T47D (cell line): Measurements from ENCODE around the gene DACT2.
"Not testable (repeated sequence)": the region's sequence is repeated elsewhere in the genome, so short reads cannot be mapped to it uniquely, and the experiment has no call there.

Source experiments
- DNase-seq, 2 experiments: peaks; one replicate each; pipeline versions ENCODE4 v3.0.0 to v3.0.0-alpha.2; 2011 to 2012; ENCODE audit warnings: low read depth in 1 of 2, low spot score in 1 of 2
- JUND ChIP-seq: IDR thresholded peaks from 2 replicates; pipeline ENCODE4 v1.6.1; 2012; ENCODE audit warnings: low read depth
- in situ Hi-C: cut with HindIII; loops from 2 replicates; pipeline ENCODE4 v1.10.0; 2016; ENCODE audit warnings: low sequenced_read_pairs, low pct_unique_long_range_greater_than_20kb

Gene DACT2

DNA sequence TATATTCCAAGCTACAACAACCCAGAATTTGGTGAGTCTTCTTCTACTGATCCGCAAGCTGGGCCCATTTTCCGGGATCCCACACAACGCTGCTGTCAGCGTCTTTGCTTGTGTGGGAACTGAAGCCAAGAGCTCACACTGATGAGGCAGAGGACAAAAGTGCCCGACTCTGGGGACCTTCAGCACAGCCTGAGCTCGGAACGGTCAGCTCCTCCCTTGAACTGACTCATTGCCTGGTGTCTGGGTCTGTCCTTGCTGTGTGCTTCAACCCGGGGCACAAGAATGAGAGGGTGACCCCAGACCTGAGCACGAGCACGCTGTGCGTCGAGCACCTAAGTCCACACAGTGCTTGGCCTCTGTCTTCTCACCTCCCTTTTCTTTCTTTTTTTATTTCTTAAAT is 33.5 kb downstream of the DACT2 start:
- DNase-seq: no peak
- no peak for TF ChIP-seq JUND
- in situ Hi-C loops: no loop called here

GRCh38 chr6:168285456-168285855 is 34.1 kb downstream of the DACT2 start:
- in situ Hi-C loops: no loop called here
- DNase-seq: no peak
- no peak for TF ChIP-seq JUND

DNA sequence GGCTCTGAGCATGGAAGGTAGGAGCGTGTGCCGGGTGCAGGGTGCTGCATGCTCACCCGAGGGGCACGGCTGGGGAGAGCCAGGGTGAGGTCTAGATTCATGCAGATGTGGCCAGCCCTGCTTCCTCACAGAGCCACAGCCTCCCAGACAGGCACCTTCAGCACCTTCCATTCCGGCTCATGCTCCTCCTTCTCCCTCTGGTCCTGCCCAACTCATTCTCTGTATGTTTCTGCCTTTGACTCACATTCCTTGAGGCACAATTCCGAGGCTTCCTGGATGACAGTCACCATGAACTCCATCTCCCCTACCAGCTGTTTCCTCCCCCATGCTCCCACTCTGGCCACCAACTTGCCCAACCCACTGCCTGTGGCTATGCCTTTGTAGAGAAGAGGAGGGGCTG is 35.4 kb downstream of the DACT2 start:
- in situ Hi-C loops: no loop called here

GRCh38 chr6:168283686-168284025 is 35.9 kb downstream of the DACT2 start:
- no peak for DNase-seq
- in situ Hi-C loops: no loop called here
- TF ChIP-seq JUND: no peak

More for the DNA sequence above, 35.4 kb downstream of the DACT2 start:
- no peak for DNase-seq
- no peak for TF ChIP-seq JUND

- in situ Hi-C loops: no loop called here
- TF ChIP-seq JUND: no peak
- DNase-seq: no peak
Observed at GRCh38 chr6:168282985-168283685, 36.4 kb downstream of the DACT2 start.

DNA sequence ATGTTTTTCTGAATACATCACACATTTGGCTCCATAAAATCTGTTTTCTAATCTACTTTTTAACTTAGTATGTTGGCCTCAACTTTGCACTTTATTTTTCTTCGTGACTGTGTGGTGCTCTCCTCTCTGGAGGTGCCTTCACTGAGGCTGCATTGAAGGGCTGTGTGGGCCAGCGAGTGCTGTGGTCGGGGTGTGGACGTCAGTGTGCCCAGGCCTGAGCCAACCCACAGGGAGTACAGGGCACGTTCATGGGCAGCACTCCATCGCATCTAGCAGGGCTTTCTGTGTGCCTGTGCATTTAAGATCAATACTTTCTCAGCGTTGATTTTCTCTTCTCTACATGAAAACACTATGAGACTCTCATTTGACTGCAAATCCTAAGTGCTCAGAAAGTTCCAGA is 37.8 kb downstream of the DACT2 start:
- DNase-seq: no peak
- TF ChIP-seq JUND: no peak
- in situ Hi-C loops: no loop called here

DNA sequence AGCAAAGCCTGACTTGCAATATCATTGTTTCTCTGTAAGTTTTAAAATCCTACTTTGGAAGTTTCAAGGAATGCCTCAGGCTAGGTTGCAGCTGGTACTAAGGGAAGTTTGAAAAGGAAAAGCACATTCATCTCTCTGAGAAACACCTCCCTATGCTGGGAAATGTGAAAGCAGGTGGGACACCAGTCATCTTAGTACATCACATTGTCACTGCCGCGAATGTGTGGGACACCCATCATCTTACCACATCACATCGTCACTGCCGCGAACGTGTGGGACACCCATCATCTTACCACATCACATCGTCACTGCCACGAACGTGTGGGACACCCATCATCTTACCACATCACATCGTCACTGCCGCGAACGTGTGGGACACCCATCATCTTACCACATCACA is 38.3 kb downstream of the DACT2 start:
- in situ Hi-C loops, DNase-seq: not testable (repeated sequence)

GRCh38 chr6:168280899-168281245 is 38.7 kb downstream of the DACT2 start:
- peak in 1 of 2 experiments; percentile 6 for DNase-seq
- in situ Hi-C loops: no loop called here
- no peak for TF ChIP-seq JUND

DNA sequence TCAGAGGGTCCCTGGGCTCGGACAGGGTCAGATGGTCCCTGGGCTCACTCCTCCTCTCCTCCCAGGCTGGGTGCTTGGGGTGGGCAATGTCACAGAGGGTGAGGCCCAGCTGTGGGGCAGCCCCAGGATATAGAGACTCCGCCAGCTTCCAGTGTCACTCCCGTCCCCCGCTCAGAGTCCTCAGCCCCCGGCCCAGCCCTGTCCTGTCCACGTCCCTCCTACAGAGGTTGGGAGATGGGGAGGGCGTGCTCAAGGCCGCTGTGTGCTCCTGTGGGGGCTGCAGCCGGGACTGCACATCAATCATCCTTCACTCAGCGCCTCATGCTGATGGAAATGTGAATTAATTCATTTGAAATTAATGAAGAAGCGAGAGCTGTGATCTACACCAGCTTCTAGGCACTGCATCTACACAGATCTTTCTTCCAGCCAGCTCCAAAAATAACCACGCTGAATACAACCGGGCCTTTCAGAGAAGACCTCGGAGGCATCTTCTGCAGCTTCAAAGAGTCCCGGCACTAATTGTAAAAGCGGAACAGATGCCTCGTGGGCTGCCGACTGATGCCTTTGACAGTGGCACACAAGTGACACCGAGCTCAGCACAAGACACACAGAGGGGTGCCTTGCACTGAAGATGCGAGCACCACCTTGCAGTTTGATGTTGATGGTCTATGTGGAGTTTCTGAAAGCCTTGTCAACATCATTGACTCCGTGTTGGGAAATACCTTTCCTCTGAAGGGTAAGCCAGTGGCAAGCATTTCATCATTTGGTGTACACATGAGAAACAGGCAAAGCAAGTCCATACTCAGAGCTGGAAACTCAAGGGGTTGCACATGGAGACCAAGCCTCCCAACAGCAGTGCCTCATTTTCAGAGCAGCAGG is 39.3 kb downstream of the DACT2 start:
- no peak for TF ChIP-seq JUND
- in situ Hi-C loops: no loop called here
- DNase-seq: no peak

- in situ Hi-C loops: no loop called here
- DNase-seq: no peak
- no peak for TF ChIP-seq JUND
Observed at GRCh38 chr6:168279403-168279935, 40.1 kb downstream of the DACT2 start.

DNA sequence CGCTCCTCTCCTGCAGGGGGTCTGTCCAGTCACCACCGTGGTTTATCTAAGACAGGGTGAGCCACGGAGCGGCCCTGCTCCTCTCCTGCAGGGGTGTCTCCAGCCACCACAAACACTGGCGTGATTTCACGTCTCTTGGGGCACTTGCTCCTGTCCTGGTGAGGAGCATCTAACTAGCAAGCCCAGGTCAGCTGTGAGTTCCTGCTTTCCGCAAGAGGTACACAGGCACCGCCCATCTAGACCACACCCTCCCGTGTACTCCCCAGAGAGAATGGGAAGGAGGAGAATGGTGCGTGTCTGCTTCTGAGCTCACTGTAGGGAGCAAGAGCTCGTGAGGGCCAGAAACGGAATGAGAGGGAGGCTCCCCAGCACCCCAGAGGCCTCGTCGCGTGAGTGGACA is 40.7 kb downstream of the DACT2 start:
- DNase-seq: no peak
- in situ Hi-C loops: no loop called here
- TF ChIP-seq JUND: no peak

DNA sequence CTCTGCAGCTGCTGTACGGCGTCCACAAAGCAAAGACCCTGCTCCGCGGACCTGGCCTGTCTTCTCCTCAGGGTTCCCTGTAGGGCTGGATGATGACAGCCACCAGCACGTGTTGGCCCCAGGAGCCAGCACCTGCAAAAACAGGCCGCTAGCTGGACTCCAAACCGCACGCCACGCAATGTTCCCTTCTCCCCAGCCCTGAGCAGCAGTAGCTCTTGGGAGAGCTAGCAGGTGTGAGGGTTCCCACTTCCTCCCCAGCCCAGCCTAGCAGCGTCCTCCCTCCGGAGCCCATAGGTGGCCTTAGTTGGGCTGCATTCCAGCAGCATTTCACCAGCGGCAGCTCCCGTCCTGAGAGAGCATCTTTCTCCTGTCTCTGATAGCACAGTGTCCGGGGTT is 42.3 kb downstream of the DACT2 start:
- DNase-seq: no peak
- TF ChIP-seq JUND: no peak
- in situ Hi-C loops: no loop called here

- no peak for DNase-seq
- in situ Hi-C loops: no loop called here
- TF ChIP-seq JUND: no peak
Observed at GRCh38 chr6:168276576-168277273, 42.9 kb downstream of the DACT2 start.
